Activated CD8-positive, alpha-beta memory T cell treated with anti-CD3 and anti-CD28 coated beads, Interleukin-2, amount 50 U/mL, for 4 hours (primary cell): ENCODE results near the gene SLC38A8.

ENCODE experiments used
- DNase-seq: peaks from one replicate; pipeline ENCODE4 v3.0.0-alpha.2; 2020

Gene SLC38A8

GRCh38 chr16:84027625-84028024 lies 15.0 kb downstream of the SLC38A8 start:
- DNase-seq, result no peak

GRCh38 chr16:84026606-84027005 lies 16.0 kb downstream of the SLC38A8 start:
- DNase-seq, result no peak

DNA sequence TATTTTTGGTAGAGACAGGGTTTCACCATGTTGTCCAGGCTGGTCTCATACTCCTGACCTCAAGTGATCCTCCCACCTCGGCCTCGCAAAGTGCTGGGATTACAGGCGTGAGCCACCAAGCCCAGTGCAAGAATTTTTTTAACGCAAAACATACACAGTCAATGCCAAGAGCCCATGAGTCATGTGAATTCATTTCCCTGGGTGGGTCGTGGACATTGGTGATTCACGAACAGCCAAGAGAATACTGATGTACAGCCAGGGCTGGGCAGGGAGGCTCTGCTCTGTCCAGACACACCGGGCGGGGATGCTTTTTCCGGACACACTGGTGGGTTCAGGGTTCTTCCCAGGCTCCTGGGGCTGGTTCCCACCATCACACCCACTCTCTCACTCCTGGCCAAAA lies 17.7 kb downstream of the SLC38A8 start:
- no peak for DNase-seq

GRCh38 chr16:84022644-84023043 lies 20.0 kb downstream of the SLC38A8 start:
- DNase-seq, result no peak

DNA sequence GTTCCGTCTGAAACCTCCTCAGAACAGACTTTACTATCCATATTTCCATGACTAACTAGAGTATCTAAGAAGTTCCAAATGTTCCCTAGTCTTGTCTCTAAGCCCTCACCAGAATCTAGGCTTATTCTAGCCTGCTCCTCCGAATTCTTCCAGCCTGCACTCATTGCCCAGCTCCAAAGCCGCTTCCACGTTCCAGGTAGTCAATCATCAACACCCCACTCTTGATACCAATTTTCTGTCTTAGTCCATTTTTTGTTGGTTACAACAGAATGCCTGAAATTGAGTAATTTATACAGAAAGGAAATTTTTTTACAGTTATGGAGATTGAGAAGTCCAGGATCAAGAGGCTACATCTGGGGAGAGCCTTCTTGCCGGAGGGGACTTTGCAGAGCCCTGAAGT lies 21.1 kb downstream of the SLC38A8 start:
- DNase-seq, result no peak

DNA sequence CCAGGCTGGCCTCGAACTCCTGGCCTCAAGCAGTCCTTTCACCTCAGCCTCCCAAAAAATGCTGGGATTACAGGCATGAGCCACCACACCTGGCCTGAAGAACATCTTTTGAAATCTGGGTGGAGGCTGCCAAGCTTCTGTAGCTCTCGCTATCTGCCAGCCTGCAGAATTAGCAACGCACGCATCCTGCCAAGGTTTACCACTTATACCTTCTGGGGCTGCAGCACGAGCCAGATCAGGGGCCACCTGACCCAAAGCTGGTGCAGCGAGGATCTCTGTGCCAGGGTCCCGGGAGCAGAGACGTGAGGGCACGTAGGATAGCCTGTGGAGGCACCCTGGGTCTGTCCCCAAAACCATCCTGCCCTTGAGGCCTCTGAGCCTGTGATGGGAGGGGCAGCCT lies 22.2 kb downstream of the SLC38A8 start:
- DNase-seq, result no peak

DNA sequence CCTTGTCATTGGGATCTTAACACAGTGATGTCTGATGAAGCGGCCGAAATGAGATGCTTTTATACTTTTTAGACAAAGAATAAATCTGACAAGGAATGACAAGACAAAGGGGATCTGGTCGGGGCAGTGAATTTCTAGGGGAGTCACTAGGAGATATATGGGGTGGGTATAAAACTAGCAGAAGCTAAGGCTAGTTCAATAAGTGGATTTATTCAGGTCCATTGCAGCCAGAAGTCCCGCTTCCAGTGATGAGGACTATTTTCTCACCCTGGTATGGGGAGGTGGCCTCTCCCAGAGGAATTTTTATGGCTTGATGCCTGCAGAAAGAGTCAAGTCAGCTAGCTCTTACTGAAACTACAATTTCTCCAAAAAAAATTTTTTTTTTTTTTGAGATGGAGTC lies 23.9 kb downstream of the SLC38A8 start:
- DNase-seq, result no peak

GRCh38 chr16:84016477-84016876 lies 26.1 kb downstream of the SLC38A8 start:
- no peak for DNase-seq

DNA sequence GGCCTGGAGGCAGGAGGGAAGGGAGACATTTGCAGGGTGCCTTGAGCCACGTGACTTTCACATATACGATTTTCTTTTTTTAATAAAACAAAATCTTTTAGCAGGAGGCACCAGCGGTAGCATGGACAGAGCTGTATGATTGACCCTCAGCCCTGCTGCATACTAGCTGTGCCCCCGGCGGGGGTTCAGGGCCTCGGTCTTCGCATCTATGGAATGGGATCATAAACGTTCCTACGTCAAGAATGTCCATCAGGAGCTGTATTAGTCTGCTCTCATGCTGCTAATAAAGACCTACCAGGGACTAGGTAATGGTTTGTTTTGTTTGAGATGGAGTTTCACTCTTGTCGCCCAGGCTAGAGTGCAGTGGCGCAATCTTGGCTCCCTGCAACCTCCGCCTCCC lies 27.2 kb downstream of the SLC38A8 start:
- no peak for DNase-seq

DNA sequence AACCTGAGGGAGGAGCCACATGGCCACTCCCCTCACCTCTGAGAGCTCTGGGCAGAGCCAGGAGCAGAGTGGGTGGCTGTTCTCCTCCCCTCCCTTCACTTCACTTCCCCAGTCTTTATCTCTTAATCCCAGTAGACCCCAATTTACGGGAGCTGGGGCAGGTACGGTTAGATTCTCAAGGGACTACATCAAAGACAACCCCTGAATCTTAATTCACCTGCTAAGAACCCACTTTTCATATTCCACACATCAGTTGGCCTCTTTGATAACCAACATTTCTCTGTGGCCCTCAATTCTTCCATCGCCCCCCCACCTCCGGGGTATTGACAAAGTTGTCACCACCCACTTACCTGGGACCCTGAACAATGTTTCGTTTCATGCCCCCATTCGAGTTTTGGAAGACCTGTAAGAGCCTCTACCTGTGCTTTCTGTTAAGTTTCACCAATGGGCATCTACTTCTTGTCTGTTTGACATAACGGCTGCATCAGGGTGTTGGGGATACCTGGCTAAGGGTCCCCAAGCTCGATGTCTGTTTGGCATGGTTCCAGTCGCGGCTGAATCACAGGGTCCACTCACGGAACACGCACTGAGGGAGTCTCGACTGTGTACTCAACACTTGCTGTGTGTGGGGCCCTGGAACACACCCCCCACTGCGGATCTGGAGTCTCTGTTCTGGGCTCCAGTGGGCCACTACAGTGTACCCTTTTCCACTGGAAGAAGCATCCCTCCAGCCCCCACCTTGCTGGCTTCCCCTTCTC lies 27.8 kb downstream of the SLC38A8 start:
- DNase-seq, result no peak

GRCh38 chr16:84013787-84014569 lies 28.6 kb downstream of the SLC38A8 start:
- peak; percentile 20 for DNase-seq

GRCh38 chr16:84009282-84009681 lies 33.3 kb downstream of the SLC38A8 start:
- DNase-seq, result no peak

- DNase-seq, result no peak
Observed at GRCh38 chr16:84007965-84008364, 34.6 kb downstream of the SLC38A8 start.

DNA sequence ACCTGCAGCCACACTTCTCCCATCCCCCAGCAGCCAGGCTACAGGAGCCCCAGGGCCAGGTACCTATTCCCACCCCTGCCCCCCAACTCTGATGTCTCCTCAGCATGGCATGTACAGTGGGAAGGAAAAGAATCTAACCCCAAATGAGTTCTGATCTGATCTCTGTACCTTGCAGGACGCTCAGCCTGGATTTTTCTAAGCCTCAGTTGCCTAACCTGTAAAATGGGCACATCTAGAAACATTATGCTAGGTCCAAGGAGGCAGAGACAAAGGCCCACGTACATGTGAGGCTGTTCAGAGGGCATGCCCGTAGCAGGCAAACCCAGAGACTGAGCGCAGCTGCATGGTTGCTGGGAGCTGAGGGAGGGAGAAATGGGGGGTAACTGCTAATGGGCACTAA lies 35.1 kb downstream of the SLC38A8 start:
- DNase-seq, result no peak

DNA sequence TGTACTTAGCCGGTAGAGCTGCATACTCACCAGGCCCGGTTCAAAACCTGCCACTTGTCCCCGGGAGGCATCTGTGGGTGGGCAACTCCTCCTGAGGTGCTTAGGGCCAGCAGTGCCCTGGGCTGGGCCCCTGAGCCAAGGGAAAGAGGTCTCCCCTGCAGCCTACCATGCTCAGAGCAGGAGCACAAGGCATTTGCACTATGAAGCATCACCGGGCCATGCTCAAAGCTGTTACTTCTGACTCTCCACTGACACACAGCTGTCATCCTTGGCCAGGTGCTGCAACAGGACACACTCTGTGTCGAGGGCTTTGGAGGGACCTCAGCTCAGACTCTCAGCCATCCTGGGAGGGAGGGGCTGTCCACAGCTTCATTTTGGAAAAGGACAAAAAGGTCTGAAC lies 37.2 kb downstream of the SLC38A8 start:
- DNase-seq, result no peak

GRCh38 chr16:84004442-84004841 lies 38.2 kb downstream of the SLC38A8 start:
- no peak for DNase-seq

GRCh38 chr16:84003038-84003437 lies 39.6 kb downstream of the SLC38A8 start:
- DNase-seq, result no peak

DNA sequence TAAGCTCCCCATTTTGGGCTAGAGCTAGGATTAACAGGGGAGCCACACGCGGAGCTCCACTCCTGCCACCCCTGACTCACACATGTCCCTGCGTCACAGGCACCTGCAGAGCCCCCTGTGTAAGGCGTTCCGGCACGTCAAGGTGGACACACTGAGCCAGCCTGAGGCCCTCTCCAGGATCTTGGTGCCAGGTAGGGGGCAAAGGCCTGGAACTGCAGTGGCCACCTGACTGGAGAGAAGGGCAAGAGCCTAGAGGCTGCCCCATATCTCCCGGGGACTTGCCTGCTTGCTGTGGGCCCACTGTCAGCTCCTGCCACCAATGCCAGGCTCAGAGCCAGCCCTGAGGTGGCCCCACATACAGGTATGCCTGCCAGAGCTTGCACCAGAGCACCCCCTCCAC lies 40.9 kb downstream of the SLC38A8 start:
- no peak for DNase-seq

- no peak for DNase-seq
Observed at GRCh38 chr16:84000989-84001642, 41.5 kb downstream of the SLC38A8 start.

DNA sequence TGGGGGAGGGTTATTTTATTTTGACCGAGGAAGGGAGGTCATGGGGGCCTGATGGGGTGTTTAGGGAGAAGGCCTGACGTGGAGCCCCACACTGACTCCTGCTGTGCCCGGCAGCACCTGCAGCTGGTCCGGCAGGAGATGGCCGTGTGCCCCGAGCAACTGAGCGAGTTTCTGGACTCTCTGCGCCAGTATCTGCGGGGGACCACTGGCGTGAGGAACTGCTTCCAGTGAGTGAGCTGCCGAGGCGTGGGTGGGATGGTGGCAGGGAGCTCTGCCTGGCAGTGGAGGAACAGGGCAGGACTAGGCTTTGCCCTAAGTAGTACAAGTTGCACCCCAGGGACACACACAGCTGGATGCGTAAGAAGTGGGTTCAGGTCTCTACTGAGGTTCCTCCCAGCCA lies 44.5 kb downstream of the SLC38A8 start:
- DNase-seq, result no peak

DNA sequence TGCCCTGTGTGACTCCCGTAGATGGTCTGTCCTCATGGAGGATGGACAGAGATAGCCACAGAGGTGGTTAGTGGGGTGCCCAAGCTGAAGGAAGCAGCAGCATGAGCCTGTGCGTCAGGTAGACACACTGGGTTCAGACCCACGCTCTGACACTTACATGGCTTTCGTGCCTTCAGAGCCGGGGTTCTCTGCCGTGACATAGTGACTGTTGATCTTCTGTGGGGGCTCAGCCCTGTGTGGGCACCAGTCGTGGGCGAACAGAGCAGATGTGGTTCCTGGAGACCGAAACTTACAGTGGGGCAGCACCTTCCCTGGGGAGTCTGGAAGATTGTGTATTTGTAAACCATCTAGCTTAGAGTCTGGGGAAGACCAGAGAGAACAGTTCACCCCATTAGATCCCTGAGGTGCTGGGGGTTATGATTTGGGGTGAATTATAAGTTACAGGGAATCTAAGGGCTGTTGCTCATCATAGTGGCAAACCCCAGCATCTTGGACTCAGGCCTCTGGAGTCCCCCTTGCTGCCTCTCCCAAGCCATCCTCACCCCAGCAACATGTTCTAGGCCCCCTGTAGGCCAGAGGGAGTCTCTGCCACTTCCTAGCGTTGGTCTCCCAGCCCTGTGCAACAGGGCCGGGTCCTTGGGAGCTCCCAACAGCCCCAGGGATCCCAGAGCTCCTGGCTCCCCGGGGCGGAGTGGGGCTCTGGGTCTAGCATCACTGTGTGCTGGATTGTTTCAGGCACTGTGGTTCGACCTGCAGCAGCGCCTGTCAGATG lies 45.9 kb downstream of the SLC38A8 start:
- DNase-seq, result no peak

DNA sequence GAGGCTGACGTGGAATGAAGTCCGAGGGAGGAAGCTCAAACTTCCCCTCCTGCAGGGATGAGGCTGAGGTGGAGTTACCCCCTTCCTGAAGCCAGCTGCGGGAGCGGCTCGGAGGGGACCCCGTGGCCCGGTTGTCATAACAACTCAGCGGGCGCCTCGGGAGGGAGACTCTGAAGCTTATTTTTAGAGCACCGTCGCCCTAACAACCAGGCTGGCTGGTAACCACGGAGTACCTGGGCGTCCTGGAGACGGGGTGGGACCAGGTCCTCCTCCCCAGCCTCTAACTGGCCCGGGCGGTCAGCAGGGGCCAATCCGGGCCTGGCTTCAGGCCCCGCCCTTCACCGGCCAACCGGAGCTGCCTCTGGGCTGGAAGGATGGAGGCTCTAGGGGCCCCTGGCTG lies 46.8 kb downstream of the SLC38A8 start:
- DNase-seq, result no peak

- no peak for DNase-seq
Observed at GRCh38 chr16:83994703-83995102, 47.9 kb downstream of the SLC38A8 start.
